HG03064 (cell line): ENCODE data around the gene SYNC.
"Not testable (repeated sequence)": the region's sequence is repeated elsewhere in the genome, so short reads cannot be mapped to it uniquely, and the experiment has no call there.

Experiments
- ATAC-seq: cut with Tn5 transposase; IDR thresholded peaks from one replicate; pipeline ENCODE4 v1.9.1; 2021; ENCODE audit warnings: low read depth; ENCODE audit not compliant: unreplicated experiment

Gene SYNC

DNA sequence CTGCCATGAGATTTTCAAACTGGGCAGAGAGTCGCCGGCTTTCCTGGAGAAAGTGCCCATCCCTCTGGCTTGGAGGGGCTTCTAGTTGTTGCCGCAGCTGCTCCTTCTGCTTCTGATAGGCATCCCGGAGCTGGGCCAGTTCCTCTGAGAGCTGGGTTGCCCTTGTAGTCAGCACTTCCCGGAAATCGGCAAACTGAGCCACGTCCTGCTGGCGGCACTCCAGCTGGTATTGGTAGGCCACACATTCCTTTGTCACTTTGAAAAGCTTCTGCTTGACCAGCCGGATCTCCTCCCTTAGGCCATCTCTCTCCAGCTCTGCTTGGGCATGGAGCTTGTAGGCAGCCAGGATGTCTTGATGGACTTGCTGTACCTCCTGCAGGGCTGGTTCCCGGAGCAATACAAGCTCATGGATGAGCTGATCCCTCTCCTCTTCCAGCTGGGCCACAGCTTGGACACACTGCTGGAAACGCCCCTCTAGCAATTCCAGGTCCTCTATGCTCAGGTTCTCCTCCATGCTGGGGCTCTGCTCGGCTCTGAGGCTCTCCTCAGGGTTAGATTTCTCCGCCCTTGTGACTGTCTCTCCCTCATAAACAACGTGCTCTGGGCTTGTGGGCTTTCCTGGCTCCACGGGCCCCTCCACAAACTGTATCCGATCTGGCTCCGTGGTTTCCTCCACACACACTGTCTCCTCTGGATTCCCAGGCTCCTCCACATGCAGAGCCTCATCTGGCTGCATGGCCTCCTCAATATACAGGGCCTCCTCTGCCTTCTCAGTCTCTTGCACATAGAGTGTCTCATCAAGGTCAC is 7.3 kb downstream of the SYNC start:
- ATAC-seq = no peak

DNA sequence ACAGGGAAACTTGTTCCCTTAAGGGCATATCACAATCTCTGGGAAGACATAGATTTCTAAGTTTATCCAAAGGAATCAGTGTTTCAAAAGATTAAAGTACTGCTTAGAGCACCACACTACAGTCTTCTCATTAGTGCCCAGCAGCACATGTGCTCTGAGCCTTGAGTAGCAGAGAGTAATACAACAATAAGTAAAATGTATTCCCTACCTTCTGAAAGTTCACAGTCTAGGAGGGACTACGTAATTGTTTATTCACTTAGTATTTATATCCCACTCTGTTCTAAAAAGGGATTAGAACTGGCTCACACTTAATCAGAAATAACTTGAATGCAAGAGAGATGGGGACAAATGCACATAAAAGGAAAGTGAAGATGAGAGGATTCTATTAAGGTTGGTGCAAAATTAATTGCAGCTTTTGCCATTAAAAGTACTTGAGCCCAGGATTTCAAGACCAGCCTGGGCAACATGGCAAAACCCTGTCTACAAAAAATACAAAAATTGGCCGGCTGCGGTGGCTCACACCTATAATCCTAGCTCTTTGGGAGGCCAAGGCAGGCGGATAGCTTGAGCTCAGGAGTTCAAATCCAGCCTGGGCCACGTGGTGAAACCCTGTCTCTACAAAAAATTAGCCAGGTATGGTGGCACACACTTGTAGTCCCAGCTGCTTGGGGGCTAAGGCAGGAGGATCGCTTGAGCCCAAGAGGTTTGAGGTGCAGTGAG is 9.0 kb downstream of the SYNC start:
- ATAC-seq = no peak

DNA sequence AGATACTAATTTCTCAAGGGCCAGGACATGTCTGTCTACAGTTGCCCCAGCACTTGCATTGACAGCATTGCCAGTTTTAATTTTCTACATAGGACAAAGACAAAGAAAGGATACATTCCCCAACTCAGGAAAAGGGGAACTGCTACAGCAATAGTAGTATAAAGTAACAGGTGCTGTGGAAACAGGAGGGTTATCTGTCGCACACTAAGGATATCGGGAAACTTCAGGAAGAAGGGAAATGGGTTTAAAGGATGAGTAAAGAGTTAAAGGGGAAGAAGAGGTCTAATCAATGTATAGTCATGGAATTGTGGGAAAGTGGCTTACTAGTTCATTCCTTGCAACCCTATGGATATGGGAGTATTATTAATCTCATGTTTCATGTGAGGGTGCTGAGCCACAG is 16.2 kb downstream of the SYNC start:
- ATAC-seq = no peak

DNA sequence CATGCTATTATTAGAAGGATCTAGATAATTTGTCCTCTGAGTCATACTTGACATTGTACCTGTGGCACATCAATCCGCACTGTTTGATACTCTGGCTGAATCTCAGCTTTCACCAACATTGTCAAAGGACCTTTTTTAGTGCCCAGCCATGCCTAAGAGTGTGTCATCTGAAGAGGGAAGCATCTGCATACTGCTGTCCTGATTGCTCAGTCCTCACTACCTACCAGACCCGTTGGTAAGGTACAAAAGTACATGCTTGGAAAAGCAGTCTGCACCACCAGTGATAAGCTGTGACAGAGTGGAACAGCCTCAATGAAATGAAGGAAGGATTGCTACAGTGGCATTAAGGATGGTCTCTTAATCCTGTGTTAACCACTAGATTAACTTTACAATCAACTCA is 17.1 kb downstream of the SYNC start:
- ATAC-seq = no peak

DNA sequence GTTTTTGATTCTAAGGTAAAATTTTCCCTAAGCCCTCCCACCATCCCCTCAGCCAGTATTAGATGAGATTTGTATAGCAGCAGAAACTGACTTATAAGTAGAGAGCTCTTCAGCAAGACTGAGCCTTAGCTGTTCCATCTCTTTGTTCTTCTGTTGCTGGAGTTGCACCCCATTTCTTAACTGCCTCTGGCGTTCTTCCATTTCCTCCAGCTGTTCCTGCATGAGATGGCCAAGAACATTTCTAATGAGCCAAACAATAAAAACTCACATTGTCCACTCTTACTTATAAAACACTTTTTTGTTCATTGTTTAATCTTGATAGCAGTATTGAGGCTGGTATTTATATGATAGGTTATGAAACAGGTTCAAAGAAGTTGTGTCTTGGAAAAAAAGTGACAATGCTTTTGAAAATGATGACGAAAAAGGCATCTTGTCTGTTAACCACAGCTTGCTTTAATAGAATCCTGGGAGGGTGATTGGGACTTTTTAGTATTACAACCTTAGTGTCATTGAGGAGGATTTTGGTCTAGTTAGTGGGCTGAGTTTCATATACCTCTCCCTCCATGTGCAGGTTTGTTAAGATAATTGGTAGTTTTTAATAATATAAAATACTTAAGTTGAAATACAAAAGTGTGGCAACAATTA is 18.3 kb downstream of the SYNC start:
- ATAC-seq = no peak

DNA sequence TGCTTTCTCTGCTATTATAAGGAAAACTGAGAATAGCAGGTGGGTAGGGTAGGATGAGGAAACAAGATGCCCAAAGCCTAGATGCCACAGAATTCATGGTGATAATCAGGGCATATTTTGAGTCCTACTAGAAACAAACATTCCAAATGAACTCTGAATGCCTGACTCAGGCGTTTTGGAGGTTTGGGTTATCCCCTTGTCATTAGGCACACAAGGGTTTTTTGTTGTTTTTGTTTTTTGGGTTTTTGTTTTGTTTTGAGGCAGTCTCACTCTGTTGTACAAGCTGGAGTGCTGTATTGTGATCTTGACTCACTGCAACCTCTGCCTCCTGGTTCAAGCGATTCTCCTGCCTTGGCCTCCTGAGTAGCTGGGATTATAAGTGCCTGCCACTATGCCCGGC is 19.2 kb downstream of the SYNC start:
- ATAC-seq = no peak

DNA sequence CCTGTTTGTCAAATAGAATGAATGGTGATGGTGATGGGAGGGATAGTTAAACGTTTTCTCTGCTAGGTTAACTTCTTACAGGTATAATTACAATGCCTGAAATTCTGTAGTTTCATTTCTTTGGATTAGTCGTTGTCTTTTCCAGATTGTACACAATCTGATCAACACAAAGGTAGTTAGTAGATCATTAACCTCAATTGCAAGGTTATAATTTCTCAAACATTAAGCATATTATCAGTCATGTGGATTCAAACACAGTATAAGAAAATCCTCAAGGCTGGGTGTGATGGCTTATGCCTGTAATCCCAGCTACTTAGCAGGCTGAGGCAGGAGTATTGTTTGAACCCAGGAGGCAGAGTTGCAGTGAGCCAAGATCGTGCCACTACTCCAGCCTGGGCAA is 20.6 kb downstream of the SYNC start:
- ATAC-seq = no peak

DNA sequence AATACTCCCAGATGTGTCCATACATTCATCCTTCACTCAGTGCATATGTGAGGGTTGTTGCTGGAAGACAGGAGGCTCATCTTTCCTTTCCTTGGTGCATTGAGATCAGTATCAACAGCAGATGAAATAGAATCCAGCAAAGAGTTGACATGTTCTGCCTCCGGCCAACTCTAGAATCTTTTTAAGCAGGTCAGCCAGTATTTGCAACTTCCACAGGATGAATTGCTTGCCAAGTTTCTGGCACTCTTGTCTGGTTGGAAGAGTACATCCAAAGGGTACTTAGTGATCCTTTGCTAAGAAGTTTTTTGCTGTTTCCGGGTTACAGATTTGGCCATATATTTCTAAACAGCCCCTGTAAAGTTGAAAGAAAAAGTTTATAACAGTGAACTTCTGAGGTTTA is 21.1 kb downstream of the SYNC start:
- no peak for ATAC-seq

DNA sequence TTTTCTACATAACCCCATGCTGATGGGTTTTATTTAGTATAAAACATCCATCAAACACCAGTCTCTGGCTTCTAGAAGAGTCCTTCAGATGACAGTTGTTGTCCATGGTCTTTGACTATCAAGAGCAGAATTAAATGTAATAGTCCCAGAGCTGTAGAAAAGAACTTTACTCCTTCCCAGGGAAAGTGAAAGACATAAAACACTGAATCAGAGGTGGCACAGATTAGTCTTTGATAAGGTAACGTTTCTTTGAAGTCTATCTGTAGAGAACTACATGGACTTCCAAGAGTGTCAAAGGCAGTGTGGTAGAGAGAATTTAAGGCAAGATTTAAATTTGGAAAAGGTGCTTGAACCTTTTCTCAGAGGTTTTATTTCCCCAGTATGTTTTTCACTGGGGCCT is 21.9 kb downstream of the SYNC start:
- ATAC-seq = no peak

DNA sequence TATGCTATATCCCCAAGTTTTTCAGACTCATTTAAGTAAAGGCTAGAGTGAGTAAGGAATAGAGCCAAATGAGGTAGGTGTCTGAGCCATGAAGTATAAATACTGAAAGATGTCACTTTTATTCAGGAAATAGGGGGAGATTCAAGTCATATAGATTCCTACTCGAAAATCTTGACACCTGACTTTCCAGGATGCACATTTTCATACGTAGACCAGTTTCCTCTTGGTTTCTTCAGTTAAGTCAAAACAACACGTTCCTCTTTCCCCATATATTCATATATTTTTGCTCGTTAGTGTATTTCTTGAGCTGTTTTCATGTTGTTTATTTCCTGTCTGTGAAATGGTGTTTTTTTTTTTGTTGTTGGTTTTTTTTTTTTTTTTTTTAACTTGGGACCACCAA is 22.6 kb downstream of the SYNC start:
- not testable (repeated sequence) for ATAC-seq

DNA sequence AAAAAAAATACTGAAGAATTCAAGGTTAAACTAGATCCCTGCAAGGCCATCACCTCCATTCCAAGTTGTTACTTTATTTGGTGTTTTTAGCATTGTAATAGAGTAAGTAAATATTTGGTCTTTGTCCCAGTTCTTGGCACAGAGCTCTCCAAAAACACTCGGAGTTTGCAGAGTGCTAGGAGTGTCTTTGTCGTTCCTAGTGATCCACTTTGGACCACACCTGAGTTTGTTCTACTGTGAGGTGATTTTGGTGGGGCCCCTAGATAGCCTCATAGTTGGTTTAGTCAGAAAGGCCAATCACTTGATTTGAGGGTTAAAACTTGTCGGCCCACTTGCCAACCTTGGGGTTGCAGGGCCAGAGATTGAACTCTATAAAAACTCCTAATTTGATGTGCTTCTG is 25.6 kb downstream of the SYNC start:
- ATAC-seq = no peak

DNA sequence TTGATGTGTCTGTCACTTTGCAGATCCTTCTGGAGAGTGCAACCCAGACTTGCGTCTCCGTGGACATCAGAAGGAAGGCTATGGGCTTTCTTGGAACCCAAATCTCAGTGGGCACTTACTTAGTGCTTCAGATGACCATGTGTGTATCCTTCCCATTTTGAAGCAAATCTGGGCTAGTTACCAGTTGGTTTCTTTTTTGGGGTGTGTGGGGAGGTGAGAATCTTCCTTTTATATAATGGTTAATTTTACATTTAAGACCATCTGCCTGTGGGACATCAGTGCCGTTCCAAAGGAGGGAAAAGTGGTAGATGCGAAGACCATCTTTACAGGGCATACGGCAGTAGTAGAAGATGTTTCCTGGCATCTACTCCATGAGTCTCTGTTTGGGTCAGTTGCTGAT is 33.9 kb downstream of the SYNC start:
- not testable (repeated sequence) for ATAC-seq

DNA sequence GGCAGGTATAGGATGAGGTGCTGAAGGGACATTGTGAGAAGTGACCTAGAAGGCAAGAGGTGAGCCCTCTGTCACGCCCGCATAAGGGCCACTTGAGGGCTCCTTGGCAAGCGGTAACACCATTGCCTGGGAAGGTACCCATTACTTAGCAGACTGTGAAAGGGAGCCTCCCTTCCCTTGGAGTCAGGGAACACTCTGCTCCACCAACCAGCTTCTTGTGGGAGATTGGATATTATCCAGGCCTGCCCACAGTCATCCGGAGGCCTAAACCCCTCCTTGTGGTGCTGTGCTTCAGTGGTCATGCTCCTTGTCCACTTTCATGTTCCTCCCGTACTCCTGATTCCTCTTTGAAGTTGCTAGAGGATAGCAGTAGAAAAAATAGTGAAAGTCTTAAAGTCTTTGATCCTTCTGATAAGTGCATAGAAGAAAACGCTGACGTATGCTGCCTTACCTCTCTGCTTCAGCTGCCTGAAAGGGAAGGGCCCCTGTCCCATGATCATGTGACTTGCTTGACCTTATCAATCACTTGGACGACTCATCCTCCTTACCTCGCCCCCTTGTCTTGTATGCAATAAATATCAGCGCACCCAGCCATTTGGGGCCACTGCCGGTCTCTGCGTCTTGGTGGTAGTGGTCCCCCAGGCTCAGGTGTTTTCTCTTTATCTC is 35.5 kb downstream of the SYNC start:
- no peak for ATAC-seq

DNA sequence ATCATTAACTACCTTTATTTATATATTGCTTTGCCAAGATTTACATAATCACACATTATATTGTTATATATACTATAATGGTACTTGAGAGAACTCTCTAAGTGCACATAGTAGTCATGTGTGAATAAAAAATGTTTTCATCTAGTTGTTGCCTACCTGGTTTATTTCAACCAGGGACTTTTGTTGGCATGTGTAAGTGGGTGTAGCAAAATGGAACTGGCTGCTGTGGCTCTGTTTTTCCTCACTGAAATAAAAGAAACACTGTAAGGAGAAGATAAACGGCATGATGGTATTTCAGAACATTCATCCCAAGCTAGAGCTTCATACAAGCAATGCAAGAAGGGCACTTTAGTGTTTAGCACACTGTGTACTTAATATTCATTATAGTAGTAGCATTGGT is 36.7 kb downstream of the SYNC start:
- no peak for ATAC-seq

DNA sequence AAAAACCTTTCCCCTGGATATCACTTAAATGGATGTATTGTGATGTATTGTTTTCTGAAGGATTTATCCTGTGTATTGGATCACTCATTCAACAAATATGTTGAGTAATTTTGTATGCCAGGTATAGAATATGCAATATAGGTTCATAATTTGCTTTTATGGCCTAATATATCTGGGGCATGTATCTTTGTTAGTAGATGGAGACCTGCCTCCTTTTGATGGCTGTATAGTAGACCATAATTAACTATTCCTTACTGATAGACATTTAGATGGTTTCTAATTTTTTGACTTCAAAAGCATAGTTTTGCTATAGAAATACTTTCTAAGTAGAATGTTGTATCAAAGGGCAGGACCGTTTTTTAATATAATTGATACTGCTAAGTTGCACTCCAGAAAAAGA is 43.0 kb downstream of the SYNC start:
- ATAC-seq = no peak

DNA sequence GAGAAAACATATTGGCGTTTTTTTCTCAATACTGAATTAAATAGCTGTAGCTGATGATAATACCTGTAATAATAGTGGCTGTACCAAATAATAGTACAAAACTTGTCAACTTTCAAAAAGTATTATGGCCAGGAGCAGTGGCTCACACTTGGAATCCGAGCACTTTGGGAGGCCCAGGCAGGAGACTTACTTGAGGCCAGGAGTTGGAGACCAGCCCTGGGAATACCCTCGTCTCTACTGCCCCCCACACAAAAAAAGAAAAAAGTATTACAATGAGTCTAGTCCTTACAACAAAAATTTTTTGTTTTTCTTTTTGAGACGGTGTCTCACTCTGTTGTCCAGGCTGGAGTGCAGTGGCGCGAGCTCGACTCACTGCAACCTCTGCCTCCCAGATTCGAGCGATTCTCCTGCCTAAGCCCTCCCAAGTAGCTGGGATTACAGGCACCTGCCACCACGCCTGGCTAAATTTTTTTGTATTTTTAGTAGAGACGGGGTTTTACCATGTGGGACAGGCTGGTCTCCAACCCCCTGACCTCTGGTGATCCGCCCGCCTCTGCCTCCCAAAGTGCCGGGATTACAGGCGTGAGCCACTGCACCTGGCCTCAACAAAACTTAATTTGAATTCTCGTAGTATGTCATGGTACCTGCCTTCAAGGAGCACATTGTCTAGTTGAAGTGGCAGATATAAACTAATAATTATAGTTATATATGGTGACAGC is 50.2 kb downstream of the SYNC start:
- ATAC-seq = no peak

DNA sequence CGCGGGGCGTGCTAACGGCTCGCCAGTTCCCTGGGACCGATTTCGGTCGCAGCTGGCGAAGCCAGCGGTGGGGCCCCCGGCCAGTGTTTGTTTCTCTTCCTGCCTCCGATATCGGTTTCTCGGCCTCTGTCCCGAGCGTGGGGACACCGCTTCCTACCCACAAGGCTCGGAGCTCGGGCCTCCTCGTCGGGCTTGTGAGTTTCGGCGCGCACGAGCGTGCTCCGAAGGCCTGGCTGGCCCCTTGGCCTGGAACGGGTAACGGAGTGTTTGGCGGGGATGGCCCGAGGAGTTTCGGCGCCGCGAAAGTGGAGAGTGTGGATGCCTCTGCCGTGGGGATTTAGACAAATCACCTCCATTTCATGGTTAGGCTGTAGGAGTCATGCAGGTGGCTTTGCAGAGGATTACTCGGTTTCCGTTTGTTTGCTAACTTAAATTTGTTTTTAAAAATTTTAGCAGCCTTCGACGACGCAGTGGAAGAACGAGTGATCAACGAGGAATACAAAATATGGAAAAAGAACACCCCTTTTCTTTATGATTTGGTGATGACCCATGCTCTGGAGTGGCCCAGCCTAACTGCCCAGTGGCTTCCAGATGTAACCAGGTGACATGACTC is 51.0 kb downstream of the SYNC start:
- peak; percentile 30 for ATAC-seq

DNA sequence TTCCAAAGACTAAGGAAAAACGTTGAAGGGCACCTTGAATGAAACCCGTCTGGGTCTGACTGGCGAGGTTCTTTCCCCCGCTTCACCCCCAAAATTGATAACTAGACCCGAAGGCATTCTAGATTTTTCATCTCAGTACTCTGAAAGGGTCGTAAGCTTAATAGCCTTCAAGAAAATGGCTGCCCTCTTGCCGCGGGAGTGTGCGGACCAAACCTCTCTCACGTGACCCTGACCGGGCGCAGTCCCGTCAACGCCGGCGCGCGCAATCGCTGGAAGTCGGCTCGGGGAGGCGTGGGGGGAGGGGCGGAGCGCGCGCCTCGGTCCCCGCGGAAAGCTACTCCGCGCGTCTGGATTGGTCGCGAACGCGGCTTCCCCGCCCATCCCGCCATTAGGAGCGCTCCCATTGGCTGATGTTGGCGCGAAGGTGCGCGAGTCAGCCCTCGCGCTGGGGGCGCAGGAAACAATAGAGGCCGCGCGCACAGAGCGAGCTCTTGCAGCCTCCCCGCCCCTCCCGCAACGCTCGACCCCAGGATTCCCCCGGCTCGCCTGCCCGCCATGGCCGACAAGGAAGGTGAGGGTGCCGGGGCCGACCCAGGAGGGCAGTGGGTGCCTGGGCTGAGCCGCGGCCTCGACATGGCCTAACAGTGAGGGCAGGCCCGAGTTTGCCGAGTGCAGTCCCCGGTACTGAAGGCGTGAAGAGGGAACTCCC is 51.7 kb downstream of the SYNC start, which contains the start of gene RBBP4:
RBBP4 (plus strand) TSS at position 457 of the 709 bp plus-strand sequence; CDS start at position 556, 99 bp downstream.
- ATAC-seq = peak; percentile 62

DNA sequence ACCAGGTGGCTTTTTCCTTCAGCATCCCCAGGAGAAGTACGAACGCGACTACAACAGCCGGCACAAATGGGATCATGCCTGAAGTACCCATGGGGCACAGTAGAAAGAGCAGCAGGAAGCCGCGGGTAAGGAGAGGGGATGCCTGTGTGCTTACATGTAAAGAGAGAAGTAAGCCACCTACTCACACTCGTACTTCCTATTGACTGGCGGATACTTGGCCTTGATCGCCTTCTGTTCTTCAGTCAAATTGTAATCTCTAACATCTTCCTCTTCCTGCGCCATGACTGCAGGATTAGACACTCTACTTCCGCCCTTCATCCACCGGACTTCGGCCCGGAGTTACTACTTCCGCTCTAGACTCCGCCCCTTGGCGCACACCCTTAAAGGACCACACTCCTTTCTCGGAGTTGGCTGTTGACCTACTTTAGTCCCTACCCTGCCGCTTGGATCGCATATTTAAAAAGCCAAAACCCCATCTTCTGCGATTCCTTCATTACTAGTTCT is 52.3 kb downstream of the SYNC start, which contains the start of gene ZBTB8OS:
ZBTB8OS (minus strand) TSS at position 303 of the 504 bp plus-strand sequence; CDS start at position 282, 21 bp downstream.
- ATAC-seq = peak; percentile 63
